ENCODE measurements around the gene GNAL.

- TF ChIP-seq ZFP3 (CRISPR knock-in tag; IDR thresholded peaks at IDR 0.05) (no peak), SNAI2 (CRISPR knock-in tag; IDR thresholded peaks at IDR 0.05) (no peak), PATZ1 (CRISPR knock-in tag; IDR thresholded peaks at IDR 0.05; ENCODE audit: borderline replicate concordance) (no peak), ZFP30 (CRISPR knock-in tag; IDR thresholded peaks at IDR 0.05) (no peak), ZNF8 (CRISPR knock-in tag; IDR thresholded peaks at IDR 0.05) (no peak), POU6F1 (CRISPR knock-in tag; IDR thresholded peaks at IDR 0.05; ENCODE audit: borderline replicate concordance, low read depth) (no peak), PPARA (CRISPR knock-in tag; IDR thresholded peaks at IDR 0.05; ENCODE audit: borderline replicate concordance) (no peak), TOX (CRISPR knock-in tag; IDR thresholded peaks at IDR 0.05; ENCODE audit: borderline replicate concordance) (no peak), ARNTL (CRISPR knock-in tag; IDR thresholded peaks at IDR 0.05; ENCODE audit: borderline replicate concordance, low read depth) (no peak), ZC3H10 (CRISPR knock-in tag; IDR thresholded peaks at IDR 0.05) (no peak), ZNF70 (CRISPR knock-in tag; IDR thresholded peaks at IDR 0.05) (no peak), ISL1 (CRISPR knock-in tag; IDR thresholded peaks at IDR 0.05) (no peak)
- TF ChIP-seq, protein P1, sequence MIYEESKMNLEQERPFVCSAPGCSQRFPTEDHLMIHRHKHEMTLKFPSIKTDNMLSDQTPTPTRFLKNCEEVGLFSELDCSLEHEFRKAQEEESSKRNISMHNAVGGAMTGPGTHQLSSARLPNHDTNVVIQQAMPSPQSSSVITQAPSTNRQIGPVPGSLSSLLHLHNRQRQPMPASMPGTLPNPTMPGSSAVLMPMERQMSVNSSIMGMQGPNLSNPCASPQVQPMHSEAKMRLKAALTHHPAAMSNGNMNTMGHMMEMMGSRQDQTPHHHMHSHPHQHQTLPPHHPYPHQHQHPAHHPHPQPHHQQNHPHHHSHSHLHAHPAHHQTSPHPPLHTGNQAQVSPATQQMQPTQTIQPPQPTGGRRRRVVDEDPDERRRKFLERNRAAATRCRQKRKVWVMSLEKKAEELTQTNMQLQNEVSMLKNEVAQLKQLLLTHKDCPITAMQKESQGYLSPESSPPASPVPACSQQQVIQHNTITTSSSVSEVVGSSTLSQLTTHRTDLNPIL (CRISPR knock-in tag; IDR thresholded peaks at IDR 0.05; ENCODE audit: low read depth), result no peak
- TF ChIP-seq, protein P2, sequence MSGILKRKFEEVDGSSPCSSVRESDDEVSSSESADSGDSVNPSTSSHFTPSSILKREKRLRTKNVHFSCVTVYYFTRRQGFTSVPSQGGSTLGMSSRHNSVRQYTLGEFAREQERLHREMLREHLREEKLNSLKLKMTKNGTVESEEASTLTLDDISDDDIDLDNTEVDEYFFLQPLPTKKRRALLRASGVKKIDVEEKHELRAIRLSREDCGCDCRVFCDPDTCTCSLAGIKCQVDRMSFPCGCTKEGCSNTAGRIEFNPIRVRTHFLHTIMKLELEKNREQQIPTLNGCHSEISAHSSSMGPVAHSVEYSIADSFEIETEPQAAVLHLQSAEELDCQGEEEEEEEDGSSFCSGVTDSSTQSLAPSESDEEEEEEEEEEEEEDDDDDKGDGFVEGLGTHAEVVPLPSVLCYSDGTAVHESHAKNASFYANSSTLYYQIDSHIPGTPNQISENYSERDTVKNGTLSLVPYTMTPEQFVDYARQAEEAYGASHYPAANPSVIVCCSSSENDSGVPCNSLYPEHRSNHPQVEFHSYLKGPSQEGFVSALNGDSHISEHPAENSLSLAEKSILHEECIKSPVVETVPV (CRISPR knock-in tag; IDR thresholded peaks at IDR 0.05), result no peak
Observed at GRCh38 chr18:11657152-11657551, 31.9 kb upstream of the GNAL start.
